ENCODE results near the gene SMIM14.
"Not testable (repeated sequence)": the region's sequence is repeated elsewhere in the genome, so short reads cannot be mapped to it uniquely, and the experiment has no call there.

Gene SMIM14

DNA sequence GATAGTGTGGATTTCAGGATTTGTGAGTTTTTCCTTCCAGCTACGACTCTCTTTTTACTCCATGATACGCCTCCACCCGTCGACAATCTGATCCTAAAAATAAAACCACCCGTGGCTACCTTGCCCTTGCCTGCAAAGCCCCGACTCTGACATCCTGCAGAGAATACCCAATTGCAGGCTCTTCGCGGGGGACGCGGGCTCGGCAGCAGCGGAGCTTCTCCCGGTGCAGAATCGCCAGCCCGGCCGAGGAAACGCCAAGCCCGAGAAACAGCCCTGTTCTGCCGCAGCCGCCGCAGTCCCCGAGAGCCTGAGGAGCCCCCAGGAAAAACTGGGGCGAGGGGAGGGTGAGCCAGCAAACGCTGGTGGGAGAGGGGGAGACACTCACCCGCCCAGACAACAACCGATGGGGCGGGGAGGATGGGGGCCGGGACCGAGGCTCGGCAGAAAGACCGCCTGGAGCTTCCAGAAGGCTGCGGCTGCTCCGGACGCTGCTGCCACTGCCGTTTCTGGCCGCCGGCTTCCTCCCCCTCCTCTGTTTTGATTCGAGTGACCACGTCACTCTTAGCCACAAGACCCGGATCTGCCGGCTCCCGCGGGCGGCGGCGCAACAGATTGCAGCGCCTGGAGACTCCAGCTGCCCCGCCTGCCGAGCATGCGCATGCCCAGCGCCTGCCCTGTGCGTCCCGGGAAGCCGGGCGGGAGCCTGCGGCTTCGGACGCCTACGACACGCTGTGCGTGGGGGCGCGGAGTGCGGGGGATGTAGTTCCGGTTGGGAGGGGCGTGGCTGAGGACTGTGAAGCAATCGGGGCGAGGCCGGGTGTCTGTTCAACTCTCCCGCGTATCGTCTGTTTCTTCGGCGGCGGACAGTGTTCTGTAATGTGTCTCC is at the start of gene SMIM14:
TSS of gene SMIM14 (minus strand) at position 512 of the 886 bp plus-strand sequence. CDS start 33,720 bp downstream, outside the sequence.
- DNase-seq: peak; percentile 47 to 75 (median 64)

DNA sequence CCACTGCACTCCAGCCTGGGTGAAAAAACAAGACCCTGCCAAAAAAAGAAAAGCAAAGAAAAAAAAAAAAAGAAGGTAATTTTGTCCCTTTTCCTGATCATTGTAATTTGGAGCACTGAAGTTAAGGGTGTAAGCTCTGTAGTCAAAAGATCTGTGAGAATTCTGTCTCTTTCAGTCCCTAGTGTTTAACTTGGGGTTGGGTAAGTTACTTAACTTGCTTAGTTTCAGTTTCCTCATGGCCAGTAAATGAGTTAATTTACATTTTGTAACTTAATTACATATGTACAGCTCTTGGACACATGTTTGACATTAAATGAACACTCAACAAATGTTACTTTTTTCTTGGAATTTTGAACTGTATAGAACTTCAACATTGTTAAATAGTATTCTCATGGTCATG is 48.3 kb upstream of the SMIM14 start:
- DNase-seq: no peak

DNA sequence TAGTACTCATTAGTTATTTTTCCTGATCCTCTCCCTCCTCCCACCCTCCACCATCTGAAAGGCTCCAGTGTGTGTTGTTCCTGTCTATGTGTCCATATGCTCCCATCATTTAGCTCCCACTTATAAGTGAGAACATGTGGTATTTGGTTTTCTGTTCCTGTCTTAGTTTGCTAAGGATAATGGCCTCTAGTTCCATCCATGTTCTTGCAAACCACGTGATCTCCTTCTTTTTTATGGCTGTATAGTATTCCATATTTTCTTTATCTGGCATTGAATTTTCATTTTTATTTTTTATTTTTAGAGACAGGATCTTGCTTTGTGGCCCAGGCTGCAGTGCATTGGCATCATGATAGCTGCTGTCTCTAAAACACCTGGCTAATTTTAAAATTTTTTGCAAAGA is 47.3 kb upstream of the SMIM14 start:
- DNase-seq: no peak

DNA sequence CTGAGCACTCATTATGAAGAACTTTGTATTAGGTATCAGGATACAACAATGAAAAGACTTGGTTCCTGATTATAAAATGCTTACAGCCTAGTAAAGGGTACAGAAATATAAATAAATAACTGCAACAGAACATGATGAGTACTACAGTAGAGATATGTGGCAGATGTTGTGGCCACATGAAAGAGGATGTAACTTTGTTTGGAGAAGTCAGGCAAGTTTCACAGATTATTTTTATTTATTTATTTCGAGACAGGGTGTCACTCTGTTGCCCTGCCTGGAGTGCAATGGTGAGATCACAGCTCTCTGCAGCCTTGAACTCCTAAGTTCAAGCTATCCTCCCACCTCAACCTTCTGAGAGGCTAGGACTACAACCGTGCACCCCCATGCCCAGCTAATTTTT is 43.5 kb upstream of the SMIM14 start:
- DNase-seq: no peak

DNA sequence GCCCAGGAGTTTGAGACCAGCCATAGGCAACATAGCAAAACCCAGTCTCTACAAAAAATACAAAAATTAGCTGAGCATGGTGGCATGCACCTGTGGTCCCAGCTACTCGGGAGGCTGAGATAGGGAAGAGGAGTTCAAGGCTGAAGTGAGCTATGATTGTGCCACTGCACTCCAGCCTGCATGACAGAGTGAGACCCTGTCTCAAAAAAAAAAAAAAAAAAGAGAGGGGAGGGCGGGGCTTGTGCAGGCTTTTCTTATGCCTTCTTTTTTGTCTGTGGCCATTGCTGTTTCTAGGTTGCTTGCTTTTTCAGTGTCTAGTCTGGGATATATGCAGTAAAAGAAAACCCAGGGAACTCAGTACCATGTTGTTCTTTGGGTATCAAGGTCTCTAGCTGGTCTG is 42.3 kb upstream of the SMIM14 start:
- DNase-seq: not testable (repeated sequence)

DNA sequence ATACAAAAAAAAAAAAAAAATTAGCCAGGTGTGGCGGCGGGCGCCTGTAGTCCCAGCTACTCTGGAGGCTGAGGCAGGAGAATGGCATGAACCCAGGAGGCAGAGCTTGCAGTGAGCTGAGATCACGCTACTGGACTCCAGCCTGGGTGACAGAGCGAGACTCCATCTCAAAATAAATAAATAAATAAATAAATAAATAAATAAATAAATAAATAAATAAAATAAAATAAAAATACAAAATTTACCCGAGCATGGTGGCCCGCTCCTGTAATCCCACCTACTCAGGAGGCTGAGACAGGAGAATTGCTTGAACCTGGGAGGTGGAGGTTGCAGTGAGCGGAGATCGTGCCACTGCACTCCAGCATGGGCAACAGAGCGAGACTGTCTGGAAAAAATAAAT is 37.0 kb upstream of the SMIM14 start:
- not testable (repeated sequence) for DNase-seq

DNA sequence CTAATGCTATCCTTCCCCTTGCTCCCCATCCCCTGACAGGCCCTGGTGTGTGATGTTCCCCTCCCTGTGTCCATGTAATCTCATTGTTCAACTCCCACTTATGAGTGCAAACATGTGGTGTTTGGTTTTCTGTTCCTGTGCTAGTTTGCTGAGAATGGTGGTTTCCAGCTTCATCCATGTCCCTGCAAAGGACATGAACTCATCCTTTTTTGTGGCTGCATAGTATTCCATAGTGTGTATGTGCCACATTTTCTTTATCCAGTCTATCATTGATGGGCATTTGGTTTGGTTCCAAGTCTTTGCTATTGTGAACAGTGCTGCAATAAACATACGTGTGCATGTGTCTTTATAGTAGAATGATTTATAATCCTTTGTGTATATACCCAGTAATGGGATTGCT is 31.6 kb upstream of the SMIM14 start:
- DNase-seq: not testable (repeated sequence)

DNA sequence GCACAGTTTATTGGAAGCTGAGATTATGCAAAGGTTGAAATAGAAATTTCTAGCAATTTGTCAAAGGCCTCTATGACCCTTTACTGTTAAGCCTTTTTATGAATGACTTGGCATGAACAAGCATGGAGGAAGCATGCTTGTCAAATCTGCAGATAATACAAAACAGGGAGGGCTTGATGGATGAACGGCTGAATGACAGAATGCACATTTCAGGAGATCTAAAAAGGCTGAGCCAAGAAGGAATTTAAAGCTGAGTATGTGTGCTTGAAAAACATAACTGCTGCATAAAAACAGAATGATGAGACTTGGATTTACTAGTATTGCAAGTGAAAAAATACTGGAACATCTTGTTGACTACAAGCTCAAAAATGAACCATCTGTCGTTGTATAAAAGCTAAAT is 30.2 kb upstream of the SMIM14 start:
- DNase-seq: no peak

DNA sequence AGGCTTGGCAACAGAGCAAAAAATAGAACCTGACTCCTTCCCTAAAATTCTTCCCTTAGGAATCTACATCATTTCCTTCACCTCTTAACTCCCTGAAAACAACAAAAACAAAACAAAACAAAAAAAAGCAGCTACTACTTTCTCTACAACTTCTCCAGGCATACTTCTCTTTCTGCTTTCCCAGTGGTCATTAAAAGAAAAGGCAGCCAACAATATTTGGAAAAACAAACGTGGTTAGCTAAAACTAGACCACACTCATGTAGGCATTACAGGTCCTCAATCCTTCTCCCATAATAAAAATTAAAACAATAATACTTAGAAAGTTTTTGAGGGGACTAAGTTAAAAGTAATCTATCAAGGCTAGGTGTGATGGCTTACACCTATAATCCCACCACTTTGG is 29.0 kb upstream of the SMIM14 start:
- no peak for DNase-seq

DNA sequence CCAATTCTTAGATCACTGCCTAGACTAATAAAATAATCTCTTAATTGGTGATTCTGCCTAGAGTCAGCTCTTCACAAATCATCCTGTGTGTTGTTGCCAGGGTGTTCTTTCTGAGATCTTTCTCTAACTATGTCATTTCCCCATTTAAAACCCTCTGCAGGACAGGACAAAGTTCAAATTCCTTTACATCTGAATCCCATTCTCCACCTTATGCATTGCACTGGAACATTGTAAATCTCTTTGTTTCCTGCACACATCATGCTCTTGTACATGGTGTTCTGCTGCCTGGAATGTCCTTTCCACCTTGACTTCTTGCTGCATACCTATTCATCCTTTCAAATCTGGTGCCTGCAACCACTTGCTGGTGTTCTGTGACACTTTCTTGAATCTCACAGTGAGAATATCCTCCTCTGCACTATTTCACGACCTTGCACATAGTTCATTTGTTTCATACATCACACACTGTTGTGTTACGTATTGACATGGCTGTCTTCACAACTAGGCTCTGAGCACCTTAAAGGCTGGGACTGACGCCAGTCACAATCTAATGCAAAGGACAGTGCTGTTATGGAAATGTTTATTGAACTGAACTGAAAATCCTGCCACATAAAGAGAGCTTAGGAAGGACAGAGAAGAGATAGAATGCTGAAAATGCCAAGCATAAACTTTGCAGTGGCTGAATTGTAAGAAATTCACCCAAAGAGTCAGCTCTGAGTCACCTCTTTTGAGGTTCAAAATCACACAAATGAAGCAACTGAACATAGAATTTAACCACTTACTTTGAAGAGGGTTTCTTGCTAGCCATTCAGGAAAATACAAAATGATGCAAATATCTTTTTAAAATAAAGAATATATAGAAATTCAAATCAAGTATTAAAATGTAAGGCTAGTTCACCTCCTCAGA is 26.4 kb upstream of the SMIM14 start:
- no peak for DNase-seq

DNA sequence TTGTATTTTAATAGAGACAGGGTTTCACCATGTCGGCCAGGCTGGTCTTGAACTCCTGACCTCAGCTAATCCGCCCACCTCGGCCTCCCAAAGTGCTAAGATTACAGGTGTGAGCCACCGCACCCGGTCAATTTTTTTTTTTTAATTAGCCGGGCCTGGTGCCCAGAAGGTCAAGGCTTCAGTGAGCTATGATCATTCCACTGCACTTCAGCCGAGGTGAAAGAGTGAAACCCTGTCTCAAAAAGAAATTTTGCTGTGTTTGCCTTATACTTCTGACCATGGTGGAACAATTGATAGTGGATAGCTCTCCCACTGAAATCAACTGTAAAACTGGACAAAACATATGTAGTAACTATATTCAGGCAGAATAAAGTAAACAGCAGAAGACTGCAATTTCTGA is 24.0 kb upstream of the SMIM14 start:
- DNase-seq: no peak

DNA sequence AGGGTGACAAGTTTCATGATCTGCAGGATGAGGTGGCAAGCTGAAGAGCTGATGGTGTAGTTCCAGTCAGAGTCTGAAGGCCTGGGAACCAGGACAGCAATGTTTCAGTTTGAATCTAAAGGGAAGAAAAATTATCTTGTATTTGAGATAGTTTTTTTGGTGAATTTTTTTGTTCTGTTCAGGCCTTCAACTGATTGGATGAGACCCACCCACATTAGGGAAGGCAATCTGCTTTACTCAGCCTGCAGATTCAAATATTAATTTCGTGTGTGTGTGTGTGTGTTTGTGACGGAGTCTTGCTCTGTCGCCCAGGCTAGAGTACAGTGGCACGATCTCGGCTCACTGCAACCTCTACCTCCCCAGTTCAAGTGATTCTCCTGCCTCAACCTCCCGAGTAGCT is 22.1 kb upstream of the SMIM14 start:
- DNase-seq: no peak

DNA sequence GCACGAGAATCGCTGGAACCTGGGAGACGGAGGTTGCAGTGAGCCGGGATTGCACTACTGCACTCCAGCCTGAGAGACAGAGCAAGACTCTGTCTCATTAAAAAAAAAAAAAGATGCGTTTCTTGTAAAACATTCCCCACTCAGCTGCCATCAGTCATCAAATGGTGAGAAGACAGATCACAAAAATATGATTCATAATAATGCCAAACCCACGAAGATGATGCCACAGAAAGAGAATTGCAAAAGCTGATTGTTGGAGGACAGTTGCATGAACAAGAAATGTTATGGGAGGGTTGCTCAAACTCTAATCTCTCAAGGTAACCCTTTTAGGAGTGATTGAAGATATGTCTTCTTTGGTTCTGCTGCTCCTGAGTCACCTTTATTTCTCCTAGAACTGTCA is 21.4 kb upstream of the SMIM14 start:
- DNase-seq: no peak

DNA sequence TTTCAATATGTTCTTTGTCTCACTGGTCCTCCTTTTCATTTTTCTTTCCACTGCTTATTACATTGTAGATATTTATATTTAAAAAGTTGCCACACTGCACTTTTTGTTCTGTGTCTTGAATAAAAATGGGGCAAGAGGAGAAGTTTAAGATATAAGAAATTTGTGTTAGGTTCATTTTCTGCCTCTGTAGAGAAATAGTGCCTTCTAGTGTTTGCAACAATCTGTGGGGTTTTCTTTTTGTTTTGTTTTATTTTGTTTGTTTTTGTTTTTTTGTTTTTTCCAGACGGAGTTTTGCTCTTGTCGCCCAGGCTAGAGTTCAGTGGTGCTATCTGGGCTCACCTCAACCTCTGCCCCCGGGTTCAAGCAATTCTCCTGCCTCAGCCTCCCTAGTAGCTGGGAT is 20.1 kb upstream of the SMIM14 start:
- no peak for DNase-seq

DNA sequence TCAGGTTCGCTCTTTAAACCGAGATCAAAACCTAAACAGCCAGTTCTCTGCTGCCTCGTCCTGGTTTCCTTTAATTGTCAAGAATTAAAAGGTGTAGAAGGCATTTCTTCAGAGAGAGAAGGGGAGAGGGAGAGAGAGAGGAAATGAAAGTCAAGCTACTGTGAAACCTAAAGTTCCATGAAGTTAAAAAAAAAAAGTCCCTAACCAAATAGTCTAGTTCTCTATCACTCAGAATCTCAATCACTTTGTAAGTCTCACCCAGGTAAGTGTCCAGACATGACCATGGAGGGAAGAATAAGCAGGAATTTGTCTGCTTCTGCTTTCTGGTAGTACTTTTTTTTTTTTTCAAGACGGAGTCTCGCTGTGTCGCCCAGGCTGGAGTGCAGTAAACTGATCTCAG is 18.8 kb upstream of the SMIM14 start:
- no peak for DNase-seq

DNA sequence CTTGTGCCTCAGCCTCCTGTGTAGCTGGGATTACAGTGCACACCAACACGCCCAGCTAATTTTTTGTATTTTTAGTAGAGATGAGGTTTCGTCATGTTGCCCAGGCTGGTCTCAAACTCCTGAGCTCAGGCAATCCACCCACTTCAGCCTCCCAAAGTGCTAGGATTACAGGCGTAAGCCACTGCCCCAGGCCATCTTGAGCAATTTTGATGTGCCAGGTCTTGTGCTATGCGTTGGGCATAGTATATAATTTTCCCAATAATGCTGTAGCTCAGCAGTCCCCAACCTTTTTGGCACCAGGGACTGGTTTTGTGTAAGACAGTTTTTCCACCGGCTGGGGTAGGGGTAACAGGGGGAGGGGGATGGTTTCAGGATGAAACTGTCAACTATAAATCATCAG is 18.0 kb upstream of the SMIM14 start:
- not testable (repeated sequence) for DNase-seq

DNA sequence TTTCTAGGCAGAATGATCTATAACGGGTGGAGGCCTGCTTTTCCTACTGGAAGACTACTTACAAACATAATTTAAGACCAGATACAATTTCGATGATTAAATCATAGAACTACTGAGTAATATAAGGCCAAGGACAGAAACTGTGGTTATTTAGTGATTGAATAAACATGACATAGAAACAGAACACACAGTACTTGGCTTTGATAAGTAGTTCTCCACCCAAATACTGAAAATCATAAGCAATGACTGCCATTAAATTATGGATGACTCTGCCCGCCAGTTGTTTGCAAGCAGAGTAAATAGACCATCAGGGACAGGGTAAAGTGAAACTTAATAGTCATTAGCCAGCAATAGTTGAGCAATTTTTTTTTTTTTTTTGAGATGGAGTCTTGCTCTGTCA is 17.2 kb upstream of the SMIM14 start:
- DNase-seq: no peak

DNA sequence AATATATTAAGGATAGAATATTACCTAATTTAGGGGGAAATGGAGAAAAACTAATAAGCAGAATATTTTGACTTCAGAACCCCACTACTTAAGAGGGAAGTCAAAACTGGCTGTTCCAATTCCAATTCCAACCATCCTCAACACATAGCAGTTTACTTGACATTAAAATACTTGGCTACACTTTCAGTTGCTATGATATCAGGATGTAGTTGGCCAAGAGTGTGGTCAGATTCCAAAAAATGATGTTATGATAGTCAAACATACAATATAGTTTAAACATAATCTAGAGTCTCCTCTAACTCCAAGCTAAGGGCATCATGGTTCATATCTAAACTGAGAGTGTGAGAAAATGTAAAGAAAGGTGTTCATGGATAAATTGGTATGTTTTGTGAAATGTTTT is 16.5 kb upstream of the SMIM14 start:
- DNase-seq: no peak

DNA sequence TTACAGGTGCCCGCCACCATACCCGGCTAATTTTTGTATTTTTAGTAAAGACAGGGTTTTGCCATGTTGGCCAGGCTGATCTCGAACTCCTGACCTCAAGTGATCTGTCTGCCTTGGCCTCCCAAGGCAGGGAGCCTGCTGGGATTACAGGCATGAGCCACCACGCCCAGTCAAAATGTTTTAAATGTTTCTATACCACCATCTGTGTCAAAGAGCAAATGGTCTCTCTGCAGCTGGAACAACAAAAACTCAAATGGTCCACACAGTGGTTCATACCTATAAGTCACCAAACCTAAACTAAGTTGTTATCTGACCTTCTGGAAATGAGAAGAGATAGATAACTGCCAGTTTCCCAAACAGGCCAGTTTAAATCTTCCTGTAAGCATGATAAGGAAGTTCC is 12.9 kb upstream of the SMIM14 start:
- not testable (repeated sequence) for DNase-seq

DNA sequence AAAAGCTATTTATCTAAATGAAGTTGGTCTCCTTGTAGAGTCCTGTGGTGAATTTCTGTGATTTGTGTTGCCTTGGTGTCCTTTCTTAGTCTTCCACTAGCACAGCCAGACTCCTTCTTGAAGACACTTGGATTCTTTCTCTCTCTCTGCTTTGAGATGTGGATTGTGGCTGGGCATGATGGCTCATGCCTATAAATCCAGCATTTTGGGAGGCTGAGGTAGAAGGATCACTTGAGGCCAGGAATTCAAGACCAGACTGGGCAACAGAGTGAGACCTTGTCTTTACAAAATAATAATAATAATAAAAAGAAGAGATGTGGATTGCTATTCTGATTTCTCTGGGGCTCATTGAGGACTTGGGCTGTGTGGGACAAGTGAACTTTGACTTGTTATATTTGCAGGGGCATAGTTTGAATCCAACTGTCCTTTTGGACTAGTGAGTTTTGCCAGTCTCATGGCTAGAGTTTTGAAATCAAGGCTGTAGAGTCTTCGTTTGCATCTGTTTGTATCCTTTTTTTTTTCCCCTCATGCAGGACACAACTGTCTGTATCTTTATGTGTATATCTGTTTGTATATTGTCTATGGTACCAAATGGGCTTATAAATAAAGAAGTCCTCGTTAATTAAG is 11.1 kb upstream of the SMIM14 start:
- DNase-seq: no peak

DNA sequence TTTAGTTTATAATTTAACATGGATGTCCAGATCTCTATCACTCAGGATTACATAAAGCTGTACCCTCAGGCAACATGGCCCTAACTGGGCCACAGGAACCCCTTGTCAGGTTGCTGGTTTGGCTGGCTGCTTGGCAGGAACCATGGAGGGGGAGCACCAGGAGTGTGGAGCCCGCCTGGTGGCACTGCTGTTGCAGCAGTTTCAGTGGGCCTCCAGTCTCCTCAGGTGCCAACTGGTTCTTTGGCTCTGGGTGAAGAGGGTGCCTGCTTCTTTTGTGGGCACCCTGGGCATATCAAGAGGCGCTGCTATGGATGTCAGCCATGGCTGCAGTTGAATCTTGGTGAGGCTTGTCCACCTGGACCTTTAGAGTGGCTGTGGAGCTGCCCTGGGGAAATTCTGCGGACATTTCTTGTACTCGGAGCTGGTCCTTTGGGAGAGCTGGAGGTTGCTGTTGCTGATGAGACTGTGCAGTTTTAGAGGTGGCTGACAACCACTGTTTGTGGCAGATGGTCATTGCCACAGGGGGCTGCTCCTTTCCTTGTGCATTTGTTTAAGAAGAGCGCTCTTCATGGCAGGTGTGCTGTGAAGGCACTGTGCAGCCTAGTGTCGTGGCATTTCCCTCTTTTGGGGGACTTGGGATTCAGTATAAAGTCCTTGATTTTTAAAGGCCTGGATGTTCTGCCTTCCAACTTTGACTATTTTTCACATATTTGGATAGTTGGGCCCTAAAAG is 10.3 kb upstream of the SMIM14 start:
- DNase-seq: no peak

DNA sequence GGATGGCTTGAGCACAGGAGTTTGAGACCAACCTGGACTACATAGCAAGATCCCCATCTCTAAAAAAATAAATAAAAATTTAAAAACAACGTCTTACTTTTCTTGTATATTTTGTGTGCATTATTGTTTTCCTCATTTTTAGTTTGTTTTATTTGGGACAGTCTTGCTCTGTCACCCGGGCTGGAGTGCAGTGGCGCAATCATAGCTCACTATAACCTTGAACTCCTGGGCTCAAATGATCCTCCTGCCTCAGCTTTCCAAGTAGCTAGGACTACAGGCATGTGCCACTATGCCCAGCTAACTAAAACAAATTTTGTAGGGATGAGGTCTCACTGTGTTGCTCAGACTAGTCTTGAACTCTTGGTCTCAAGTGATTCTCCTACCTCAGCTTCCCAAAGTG is 9.5 kb upstream of the SMIM14 start:
- DNase-seq: no peak
